ENCODE measurements around the gene DES.

The DES gene

DNA sequence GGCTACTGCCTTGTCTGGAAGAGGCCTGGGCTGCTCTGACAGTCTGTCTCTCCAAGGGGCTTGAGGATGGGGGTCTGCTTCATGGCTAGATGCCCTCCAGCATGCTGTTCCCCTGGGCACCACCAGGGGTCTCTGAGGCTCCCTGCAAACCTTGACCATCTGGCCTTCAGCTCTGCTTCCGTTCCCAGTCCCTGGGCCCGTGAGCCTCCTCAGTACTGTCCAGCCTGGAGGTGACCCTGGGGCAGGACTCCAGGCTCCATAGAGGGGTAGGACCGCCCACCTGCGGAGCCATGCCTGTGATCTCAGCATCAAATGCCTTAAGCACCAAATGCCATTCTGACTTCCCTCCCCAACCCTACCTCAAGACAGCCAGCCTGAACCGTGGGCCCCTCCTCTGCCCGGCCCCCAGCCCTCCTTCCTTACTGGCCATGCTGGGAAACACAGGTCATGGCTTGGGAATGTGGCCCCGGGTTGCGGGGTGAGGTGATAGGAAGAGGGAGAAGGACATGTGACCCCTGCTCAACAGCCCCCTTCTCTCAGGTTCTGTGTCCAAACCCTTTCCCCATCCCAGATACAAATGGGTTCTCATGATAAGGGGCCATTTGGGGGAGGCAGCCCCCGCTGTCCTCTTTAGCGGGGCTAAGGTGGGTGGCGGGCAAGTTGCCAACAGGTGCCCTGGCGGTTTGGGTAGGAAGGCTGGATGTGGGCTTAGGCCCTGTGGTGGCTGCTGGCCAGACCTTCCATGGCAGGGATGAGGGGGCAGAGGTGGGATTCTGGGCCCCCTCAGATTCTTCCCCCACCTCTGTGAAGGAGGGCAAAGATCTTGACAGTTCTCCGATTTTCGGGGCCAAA, 41.5 kb downstream of the DES start:
- FAIRE-seq: no peak

DNA sequence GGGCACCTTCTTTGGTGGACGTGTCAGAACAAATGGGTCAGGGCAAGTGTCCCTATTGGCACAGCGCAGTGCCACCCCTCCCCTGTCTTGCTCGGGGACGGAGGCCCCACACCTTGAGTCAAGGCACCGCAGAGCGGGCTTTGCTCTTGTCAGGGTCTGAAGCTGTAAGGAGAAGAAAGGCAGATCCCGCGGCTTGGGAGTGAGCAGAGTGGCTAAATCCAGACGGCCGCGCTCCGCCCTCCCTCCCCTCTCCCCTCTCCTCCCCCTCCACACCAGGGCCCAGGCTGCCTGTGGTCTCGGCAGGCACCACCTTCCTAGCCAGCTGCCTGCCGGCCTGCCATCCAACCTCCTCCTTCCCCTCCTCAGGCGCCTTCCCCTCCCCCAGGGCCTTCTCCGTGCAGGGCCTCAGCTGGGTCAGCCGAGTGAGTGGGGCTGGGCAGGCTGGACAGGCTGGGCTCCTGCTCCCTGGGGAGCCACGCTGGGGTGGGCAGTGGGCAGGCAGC, 42.3 kb downstream of the DES start:
- no peak for FAIRE-seq

GRCh38 chr2:219461047-219461514, 42.9 kb downstream of the DES start:
- no peak for FAIRE-seq

- no peak for FAIRE-seq
Observed at GRCh38 chr2:219461669-219462068, 43.5 kb downstream of the DES start.

DNA sequence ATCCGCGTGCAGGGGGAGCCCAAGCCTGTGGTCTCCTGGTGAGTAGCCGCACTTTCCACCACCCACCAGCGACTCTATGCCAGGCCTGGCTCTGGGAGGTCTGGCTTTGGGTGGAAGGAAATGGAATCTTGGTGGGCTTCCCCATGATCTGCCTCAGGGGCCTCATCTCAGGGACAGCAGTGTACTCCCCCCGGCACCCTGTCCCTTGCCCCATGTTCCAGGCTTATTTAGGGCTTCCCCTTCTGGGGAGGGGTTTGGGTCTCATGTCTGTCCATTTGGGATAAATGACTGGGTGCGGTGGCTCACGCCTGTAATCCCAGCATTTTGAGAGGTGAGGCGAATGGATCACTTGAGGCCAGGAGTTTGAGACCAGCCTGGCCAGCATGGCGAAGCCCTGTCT, 44.2 kb downstream of the DES start:
- FAIRE-seq: no peak

- FAIRE-seq: no peak
Observed at GRCh38 chr2:219464286-219465032, 46.3 kb downstream of the DES start.

- no peak for FAIRE-seq
Observed at GRCh38 chr2:219465659-219466561, 47.7 kb downstream of the DES start.

DNA sequence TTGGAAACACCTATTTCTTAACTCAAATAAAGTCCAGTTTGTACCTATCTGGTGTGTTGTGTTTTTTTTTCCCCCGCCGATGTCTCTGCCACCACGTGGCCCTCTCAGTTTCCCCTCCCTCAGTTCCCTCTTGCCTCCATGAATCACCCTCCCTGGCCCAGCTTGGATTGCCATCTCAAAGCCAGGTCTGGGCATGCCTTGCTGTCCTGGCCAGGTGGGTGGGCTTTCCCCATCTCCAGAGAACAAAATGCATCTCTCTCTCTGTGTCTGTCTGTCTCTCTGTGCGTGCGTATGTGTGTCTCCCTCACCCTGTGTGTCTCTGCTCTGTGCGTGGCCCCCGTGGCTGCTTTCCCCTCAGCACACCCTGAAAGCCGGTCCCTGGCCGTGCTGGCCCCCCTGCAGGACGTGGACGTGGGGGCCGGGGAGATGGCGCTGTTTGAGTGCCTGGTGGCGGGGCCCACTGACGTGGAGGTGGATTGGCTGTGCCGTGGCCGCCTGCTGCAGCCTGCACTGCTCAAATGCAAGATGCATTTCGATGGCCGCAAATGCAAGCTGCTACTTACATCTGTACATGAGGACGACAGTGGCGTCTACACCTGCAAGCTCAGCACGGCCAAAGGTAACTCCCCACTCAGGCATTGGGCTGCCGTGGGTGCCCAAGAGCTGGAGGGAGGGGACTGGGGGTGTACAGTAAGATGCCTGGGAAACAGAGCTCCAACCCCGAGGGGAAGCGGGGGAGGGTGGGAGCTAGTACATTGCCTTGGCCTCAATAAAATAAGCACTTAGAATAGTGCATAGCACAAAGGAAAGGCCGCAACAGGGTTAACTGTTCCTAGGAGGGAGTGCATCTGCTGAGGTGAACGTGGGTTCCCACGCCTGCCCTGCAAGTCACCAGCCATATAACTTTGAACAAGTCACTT, 48.9 kb downstream of the DES start:
- no peak for FAIRE-seq

DNA sequence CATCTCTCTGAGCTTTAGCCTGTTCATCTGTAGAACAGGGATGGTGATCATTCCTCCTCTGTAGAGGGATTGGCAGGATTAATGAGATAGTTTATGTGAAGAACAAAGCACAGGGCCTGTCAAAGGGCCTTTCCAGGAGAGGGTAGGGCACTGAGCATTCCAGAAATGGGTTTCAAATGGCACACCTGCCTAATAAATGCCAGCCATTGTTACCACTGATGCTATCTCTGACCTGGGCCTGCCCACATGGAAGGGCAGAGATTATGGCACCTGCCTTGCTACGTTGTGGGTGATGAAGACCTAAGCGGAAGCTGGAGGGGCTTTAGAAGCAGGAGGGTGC, 49.5 kb downstream of the DES start:
- no peak for FAIRE-seq

DNA sequence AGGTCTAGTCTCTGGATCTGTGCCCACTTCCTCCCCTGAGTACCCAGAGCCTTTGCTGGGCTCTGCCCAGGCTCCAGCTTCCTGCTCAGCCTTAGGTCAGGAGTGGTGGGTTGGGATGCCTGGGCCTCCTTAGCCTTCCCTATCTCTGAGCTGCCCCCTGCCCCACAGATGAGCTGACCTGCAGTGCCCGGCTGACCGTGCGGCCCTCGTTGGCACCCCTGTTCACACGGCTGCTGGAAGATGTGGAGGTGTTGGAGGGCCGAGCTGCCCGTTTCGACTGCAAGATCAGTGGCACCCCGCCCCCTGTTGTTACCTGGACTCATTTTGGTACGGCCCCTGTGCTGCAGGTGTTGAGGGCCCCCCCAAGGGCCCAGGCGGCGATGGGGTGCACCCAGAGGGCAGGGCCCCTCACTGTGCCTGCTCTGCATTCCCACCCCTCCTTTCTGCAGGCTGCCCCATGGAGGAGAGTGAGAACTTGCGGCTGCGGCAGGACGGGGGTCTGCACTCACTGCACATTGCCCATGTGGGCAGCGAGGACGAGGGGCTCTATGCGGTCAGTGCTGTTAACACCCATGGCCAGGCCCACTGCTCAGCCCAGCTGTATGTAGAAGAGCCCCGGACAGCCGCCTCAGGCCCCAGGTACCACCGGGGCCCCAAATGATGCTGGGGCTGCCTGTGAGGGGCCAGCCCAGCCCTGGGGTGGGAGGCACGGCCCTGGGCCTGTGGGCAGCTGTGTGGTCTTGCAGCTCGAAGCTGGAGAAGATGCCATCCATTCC, 50.4 kb downstream of the DES start:
- no peak for FAIRE-seq

DNA sequence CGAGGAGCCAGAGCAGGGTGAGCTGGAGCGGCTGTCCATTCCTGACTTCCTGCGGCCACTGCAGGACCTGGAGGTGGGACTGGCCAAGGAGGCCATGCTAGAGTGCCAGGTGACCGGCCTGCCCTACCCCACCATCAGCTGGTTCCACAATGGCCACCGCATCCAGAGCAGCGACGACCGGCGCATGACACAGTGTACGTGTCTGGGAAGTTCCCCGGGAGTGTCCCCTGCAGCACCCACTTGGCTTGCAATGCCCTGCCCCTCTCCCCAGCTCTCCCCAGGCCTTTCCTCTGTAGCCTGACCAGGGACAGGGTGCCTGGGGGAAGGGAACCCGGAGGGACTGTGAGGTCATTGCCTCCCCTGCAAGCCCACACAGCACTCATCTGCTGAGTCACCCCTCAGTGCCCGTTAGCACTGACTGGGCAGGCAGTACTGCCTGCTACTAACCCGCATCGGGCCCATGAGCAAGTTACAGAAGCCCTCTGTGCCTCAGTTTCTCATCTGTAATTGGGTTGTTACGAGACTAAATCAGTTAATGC, 51.1 kb downstream of the DES start:
- FAIRE-seq: no peak

GRCh38 chr2:219470429-219470828, 52.3 kb downstream of the DES start:
- FAIRE-seq: no peak

- no peak for FAIRE-seq
Observed at GRCh38 chr2:219471476-219472371, 53.5 kb downstream of the DES start.

- FAIRE-seq: no peak
Observed at GRCh38 chr2:219472629-219473187, 54.5 kb downstream of the DES start.

DNA sequence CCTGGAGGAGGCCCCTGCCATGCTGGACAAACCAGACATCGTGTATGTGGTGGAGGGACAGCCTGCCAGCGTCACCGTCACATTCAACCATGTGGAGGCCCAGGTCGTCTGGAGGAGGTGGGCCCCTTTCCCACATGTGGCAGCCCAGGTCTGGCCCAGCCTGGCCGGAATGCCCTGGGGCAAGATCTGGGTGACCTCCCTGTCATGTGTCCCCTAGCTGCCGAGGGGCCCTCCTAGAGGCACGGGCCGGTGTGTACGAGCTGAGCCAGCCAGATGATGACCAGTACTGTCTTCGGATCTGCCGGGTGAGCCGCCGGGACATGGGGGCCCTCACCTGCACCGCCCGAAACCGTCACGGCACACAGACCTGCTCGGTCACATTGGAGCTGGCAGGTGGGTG, 55.3 kb downstream of the DES start:
- FAIRE-seq: no peak

- no peak for FAIRE-seq
Observed at GRCh38 chr2:219474285-219475060, 56.3 kb downstream of the DES start.

GRCh38 chr2:219475278-219475677, 57.1 kb downstream of the DES start:
- FAIRE-seq: no peak
